MM.1S (cell line): Measurements from ENCODE around the gene PTPRN2.

Experiments
- DNase-seq: peaks from one replicate; pipeline ENCODE4 v3.0.0-alpha.2; 2015
- H2AFZ ChIP-seq: fragments of 300-600 bp; sonication (generic); 2 replicates; pipeline ENCODE4 v1.6.0; 2016; ENCODE audit warnings: antibody characterized with exemption, low read length
- H3F3A ChIP-seq: fragments of 300-600 bp; sonication (generic); 2 replicates; pipeline ENCODE4 v1.6.1; 2016; ENCODE audit warnings: mild to moderate bottlenecking, antibody characterized with exemption, low read length, moderate library complexity, mixed read lengths; ENCODE audit not compliant: insufficient read depth
- H3K27ac ChIP-seq: fragments of 300-600 bp; sonication (generic); 2 replicates; pipeline ENCODE4 v1.5.1; 2016; ENCODE audit warnings: mild to moderate bottlenecking, low read length
- H3K27me3 ChIP-seq: fragments of 300-600 bp; sonication (generic); replicated peaks from 2 replicates; pipeline ENCODE4 v1.6.0; 2016; ENCODE audit warnings: low read length; ENCODE audit not compliant: insufficient read depth
- H3K36me3 ChIP-seq: fragments of 300-600 bp; sonication (generic); replicated peaks from 2 replicates; pipeline ENCODE4 v1.6.1; 2016; ENCODE audit warnings: mild to moderate bottlenecking, low read length, mixed read lengths; ENCODE audit not compliant: insufficient read depth
- H3K4me1 ChIP-seq: fragments of 300-600 bp; sonication (generic); 2 replicates; pipeline ENCODE4 v1.6.1; 2016; ENCODE audit warnings: low read length, mixed read lengths
- H3K4me2 ChIP-seq: fragments of 300-600 bp; sonication (generic); 2 replicates; pipeline ENCODE4 v1.6.0; 2016; ENCODE audit warnings: low read depth, low read length
- H3K4me3 ChIP-seq: fragments of 300-600 bp; sonication (generic); 2 replicates; pipeline ENCODE4 v1.5.1; 2016; ENCODE audit warnings: low read length, mixed read lengths
- H3K79me2 ChIP-seq: fragments of 300-600 bp; sonication (generic); 2 replicates; pipeline ENCODE4 v1.6.1; 2016; ENCODE audit warnings: mixed run types, low read length, mixed read lengths
- H3K9ac ChIP-seq: fragments of 300-600 bp; sonication (generic); 2 replicates; pipeline ENCODE4 v1.6.1; 2016; ENCODE audit warnings: low read length, mixed read lengths
- H3K9me2 ChIP-seq: fragments of 300-600 bp; sonication (generic); replicated peaks from 2 replicates; pipeline ENCODE4 v1.6.1; 2016; ENCODE audit warnings: mild to moderate bottlenecking, low read length, mixed read lengths; ENCODE audit not compliant: insufficient read depth
- H3K9me3 ChIP-seq: fragments of 300-600 bp; sonication (generic); replicated peaks from 2 replicates; pipeline ENCODE4 v1.6.1; 2016; ENCODE audit warnings: mild to moderate bottlenecking, low read length, mixed read lengths; ENCODE audit not compliant: insufficient read depth
- H4K20me1 ChIP-seq: fragments of 300-600 bp; sonication (generic); 2 replicates; pipeline ENCODE4 v1.6.1; 2016; ENCODE audit warnings: mild to moderate bottlenecking, low read length, moderate library complexity, mixed read lengths; ENCODE audit not compliant: insufficient read depth
- EZH2 ChIP-seq: fragments of 300-600 bp; sonication (generic); optimal IDR thresholded peaks from 2 replicates; pipeline ENCODE3; 2017; ENCODE audit warnings: low read depth, mild to moderate bottlenecking, antibody characterized with exemption, low read length, mixed read lengths
- EZH2phosphoT487 ChIP-seq: fragments of 300-600 bp; sonication (generic); IDR thresholded peaks from 2 replicates; pipeline ENCODE4 v1.6.1; 2018; ENCODE audit warnings: antibody characterized with exemption, low read length
- TF ChIP-seq, protein P1 (sequence below): fragments of 300-600 bp; sonication (generic); IDR thresholded peaks from 2 replicates; pipeline ENCODE4 v1.5.1; 2016; ENCODE audit warnings: antibody characterized with exemption, low read length, mixed read lengths

PTPRN2 gene

DNA sequence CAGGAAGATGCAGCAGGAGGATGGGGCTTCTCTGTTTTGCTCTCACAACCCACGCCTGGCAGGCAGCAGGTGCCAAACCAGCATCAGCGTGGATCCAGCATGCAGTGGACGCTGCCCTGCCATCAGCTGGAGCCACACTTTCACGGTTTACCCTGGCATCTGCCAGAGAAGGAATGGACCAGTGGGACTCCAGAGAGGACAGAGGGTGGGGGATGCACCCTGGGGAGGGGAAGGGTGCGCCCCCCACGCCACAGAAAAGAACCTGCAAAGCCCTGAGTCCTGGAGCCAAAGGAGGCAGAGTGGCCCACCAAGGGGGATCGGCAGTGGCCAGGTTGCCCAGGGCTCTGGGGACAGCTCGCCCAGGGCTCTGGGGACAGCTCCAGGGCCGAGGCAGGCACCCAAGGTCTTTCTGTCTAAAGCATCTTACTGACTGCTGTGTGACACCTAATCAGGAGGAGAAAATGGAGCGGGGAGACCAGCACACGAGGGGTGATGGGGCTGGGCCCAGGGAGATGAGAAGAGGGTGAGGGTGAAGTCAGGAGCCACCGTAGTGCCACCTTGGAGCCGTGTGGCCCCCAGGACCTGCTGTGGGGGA lies 1025.7 kb downstream of the PTPRN2 start:
- Histone ChIP-seq H3K9me2 (no peaks in the 10 kb centered on the region), H3K4me2 (no peak overlapping the region), H3K27me3 (peaks cover 86% of the 10 kb centered on the region), H4K20me1 (no peaks in the 10 kb centered on the region), H3K4me3 (no peak overlapping the region), H3K9me3 (no peaks in the 10 kb centered on the region), H3F3A (no peaks in the 10 kb centered on the region), H3K4me1 (no peaks in the 10 kb centered on the region), H3K79me2 (no peaks in the 10 kb centered on the region), H2AFZ (no peak overlapping the region), H3K9ac (no peak overlapping the region), H3K27ac (no peak overlapping the region), H3K36me3 (no peaks in the 10 kb centered on the region)
- TF ChIP-seq, protein P1, sequence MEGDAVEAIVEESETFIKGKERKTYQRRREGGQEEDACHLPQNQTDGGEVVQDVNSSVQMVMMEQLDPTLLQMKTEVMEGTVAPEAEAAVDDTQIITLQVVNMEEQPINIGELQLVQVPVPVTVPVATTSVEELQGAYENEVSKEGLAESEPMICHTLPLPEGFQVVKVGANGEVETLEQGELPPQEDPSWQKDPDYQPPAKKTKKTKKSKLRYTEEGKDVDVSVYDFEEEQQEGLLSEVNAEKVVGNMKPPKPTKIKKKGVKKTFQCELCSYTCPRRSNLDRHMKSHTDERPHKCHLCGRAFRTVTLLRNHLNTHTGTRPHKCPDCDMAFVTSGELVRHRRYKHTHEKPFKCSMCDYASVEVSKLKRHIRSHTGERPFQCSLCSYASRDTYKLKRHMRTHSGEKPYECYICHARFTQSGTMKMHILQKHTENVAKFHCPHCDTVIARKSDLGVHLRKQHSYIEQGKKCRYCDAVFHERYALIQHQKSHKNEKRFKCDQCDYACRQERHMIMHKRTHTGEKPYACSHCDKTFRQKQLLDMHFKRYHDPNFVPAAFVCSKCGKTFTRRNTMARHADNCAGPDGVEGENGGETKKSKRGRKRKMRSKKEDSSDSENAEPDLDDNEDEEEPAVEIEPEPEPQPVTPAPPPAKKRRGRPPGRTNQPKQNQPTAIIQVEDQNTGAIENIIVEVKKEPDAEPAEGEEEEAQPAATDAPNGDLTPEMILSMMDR: no peak
- TF ChIP-seq EZH2 (no peak), EZH2phosphoT487 (no peak)
- no peak for DNase-seq

DNA sequence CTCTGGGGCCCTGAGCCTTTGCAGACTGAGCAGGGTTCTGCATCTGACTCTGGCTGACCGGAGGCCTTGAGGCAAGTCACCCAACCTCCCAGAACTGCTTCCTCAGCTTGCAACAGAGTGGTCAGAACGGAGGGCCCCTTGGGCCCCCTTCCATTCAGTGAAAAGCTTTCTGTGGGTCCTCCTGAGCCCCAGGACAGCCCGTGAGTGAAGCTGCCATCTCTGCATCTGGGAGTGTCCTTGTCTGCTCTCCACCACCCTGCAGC lies 1026.2 kb downstream of the PTPRN2 start:
- Histone ChIP-seq H3K27ac (no peak overlapping the region), H3K9me2 (no peaks in the 10 kb centered on the region), H2AFZ (no peak overlapping the region), H3K4me3 (no peak overlapping the region), H3K4me1 (no peaks in the 10 kb centered on the region), H3K27me3 (peaks cover 81% of the 10 kb centered on the region), H3K4me2 (no peak overlapping the region), H3K79me2 (no peaks in the 10 kb centered on the region), H3F3A (no peaks in the 10 kb centered on the region), H3K9ac (no peak overlapping the region), H3K36me3 (no peaks in the 10 kb centered on the region), H4K20me1 (no peaks in the 10 kb centered on the region), H3K9me3 (no peaks in the 10 kb centered on the region)
- TF ChIP-seq EZH2phosphoT487 (no peak), EZH2 (no peak)
- TF ChIP-seq, protein P1: no peak
- no peak for DNase-seq

DNA sequence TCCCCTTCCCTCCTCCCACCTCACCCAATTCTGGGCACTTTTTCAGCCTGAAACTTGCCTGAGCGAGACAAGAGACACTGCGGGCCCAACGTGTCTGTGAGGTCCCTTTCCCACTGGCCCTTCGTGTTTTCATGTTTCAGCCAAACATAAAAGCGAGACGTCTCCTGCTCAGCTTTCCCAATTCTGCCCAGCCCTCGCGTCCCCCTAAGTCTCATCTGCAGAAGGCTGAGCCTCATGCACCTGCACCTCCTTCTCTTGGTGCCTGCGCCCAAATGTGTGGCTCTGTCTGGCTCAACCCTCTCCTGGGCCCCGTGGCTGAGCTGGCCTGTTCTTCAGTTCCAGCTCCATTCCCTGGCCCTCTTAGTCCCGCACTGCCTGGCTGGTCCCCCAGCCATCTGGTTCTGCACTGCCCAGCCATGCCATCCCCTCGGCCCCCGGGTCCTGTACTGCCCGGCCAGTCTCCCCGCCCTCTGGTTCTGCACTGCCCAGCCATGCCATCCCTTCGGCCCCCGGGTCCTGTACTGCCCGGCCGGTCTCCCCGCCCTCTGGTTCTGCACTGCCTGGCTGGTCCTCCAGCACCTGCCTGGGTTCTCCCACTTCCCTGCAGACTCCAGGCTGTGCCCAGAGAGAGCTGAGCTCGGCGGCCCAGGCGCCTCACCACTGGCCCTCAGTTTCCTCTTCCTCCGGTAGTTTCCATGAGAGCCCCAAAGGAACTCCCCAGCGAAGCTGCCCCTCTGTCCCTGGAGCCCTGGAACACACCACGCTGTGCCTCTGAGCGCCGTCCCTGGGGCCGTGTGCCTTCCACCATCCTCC lies 1026.7 kb downstream of the PTPRN2 start:
- H3K36me3 ChIP-seq: no peaks in the 10 kb centered on the region
- TF ChIP-seq EZH2 (no peak), EZH2phosphoT487 (no peak)
- TF ChIP-seq, protein P1: no peak
- no peaks in the 10 kb centered on the region for H3K9me2 ChIP-seq
- no peak for DNase-seq
- no peaks in the 10 kb centered on the region for H3K79me2 ChIP-seq
- no peak overlapping the region for H3K27ac ChIP-seq
- peaks cover 79% of the 10 kb centered on the region for H3K27me3 ChIP-seq
- no peaks in the 10 kb centered on the region for H4K20me1 ChIP-seq
- no peaks in the 10 kb centered on the region for H3K4me1 ChIP-seq
- H3K9ac ChIP-seq: no peak overlapping the region
- H2AFZ ChIP-seq: no peak overlapping the region
- no peaks in the 10 kb centered on the region for H3F3A ChIP-seq
- no peak overlapping the region for H3K4me2 ChIP-seq
- no peak overlapping the region for H3K4me3 ChIP-seq
- no peaks in the 10 kb centered on the region for H3K9me3 ChIP-seq
